BE2C (cell line): ENCODE results near the gene ACTL6B.

Experiments used
- DNase-seq: peaks from one replicate; pipeline ENCODE4 v3.0.0-alpha.2; 2020
- H3K27me3 ChIP-seq: fragments of 250-450 bp; sonication (Bioruptor Pico); 2 replicates; pipeline ENCODE4 v1.5.1; 2020; ENCODE audit warnings: mild to moderate bottlenecking
- H3K36me3 ChIP-seq: fragments of 250-450 bp; sonication (Bioruptor Pico); 2 replicates; pipeline ENCODE4 v1.5.1; 2020; ENCODE audit warnings: mild to moderate bottlenecking
- H3K4me1 ChIP-seq: fragments of 250-450 bp; sonication (Bioruptor Pico); 2 replicates; pipeline ENCODE4 v1.5.1; 2020
- H3K4me3 ChIP-seq: 2 replicates; pipeline ENCODE4 v1.5.1; 2011; ENCODE audit warnings: low read depth, low read length
- H3K9me3 ChIP-seq: fragments of 250-450 bp; sonication (Bioruptor Pico); 2 replicates; pipeline ENCODE4 v1.5.1; 2020
- TF ChIP-seq, protein P1 (sequence below): IDR thresholded peaks from 2 replicates; pipeline ENCODE4 v1.5.1; 2012; ENCODE audit warnings: mild to moderate bottlenecking, low read depth, low read length

Gene ACTL6B

DNA sequence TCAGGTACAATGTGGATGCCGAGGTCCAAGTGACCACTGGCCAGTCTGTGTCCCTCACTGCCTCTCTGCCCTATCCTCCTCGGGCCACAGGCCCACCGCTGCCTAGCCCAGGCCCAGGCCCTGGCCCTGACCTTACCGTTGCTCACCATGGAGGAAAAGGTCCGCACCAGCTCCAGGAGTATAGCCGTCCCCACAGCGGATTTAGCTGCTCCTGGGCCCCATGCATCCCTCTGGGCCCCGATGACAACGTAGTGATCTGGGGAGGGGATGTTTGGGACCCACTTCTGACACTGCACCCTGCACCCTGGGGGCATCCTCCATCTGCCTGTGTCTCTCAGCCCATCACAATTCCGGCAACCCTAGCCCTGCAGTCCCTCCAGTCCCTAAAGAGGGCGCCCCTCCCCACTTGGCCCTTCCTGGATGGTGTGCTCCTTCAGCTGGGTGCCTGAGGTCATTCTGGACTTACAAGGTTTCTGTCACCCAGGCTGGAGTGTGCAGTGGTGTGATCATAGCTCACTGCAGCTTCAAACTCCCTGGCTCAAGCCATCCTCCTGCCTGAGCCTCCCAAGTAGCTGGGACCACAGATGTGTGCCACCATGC, 27.0 kb downstream of the ACTL6B start:
- no peaks in the 10 kb centered on the region for H3K4me1 ChIP-seq
- no peaks in the 10 kb centered on the region for H3K36me3 ChIP-seq
- TF ChIP-seq, protein P1, sequence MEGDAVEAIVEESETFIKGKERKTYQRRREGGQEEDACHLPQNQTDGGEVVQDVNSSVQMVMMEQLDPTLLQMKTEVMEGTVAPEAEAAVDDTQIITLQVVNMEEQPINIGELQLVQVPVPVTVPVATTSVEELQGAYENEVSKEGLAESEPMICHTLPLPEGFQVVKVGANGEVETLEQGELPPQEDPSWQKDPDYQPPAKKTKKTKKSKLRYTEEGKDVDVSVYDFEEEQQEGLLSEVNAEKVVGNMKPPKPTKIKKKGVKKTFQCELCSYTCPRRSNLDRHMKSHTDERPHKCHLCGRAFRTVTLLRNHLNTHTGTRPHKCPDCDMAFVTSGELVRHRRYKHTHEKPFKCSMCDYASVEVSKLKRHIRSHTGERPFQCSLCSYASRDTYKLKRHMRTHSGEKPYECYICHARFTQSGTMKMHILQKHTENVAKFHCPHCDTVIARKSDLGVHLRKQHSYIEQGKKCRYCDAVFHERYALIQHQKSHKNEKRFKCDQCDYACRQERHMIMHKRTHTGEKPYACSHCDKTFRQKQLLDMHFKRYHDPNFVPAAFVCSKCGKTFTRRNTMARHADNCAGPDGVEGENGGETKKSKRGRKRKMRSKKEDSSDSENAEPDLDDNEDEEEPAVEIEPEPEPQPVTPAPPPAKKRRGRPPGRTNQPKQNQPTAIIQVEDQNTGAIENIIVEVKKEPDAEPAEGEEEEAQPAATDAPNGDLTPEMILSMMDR = peak; percentile 62
- no peak overlapping the region for H3K4me3 ChIP-seq
- no peaks in the 10 kb centered on the region for H3K9me3 ChIP-seq
- DNase-seq = peak; percentile 75
- H3K27me3 ChIP-seq = no peaks in the 10 kb centered on the region

DNA sequence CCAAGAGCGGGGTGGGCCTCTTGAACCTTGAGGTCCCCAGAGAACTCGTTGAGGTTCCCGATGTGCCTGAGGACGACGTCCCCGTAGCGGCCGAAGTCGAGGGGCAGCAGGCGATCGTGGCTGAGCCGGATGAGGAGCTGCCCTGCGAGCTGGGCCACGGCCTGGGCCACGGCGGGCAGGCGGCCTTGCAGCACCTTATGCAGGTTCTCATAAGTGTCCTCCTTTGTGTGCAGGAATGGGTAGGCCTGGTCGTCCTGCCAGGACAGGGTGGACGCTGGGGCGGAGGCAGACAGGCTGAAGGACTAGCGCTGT, 29.1 kb downstream of the ACTL6B start:
- no peaks in the 10 kb centered on the region for H3K36me3 ChIP-seq
- no peaks in the 10 kb centered on the region for H3K9me3 ChIP-seq
- TF ChIP-seq, protein P1 = no peak
- H3K4me3 ChIP-seq = peak overlapping the region; percentile 59
- no peaks in the 10 kb centered on the region for H3K27me3 ChIP-seq
- H3K4me1 ChIP-seq = no peaks in the 10 kb centered on the region
- no peak for DNase-seq

DNA sequence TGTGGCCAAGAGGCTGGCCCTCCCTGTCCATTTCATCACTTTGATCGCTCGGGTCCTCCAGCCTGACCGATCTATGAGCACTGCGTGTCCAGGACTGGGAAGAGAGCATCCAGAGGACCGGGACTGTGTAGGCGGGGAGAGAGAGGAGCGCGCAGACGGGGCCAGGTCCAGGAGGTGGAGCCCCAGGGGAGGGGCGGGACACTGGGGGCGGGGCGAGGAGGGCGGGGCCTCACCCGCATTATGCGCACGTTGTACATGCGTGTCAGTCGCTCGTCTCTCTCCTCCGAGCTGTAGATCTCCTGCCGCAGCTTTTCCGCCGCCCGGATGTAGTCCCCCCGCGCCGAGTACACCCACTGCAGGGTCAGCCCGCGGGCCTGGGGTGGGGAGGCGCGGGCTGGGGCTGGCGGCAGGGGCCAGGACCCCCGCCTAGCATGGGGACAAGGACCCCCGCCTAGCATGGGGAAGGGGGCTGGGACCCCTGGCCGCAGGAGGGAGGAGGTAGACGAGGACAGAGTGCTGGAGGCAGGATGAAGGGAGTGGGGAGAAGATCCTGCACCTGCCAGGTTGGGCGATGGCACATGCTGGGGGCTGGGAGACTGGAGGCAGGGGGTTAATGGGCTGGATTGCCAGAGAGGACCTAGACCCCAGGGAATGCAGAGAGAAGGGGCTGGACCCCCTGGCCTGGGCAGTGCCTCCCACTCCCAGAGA, 29.6 kb downstream of the ACTL6B start:
- no peaks in the 10 kb centered on the region for H3K36me3 ChIP-seq
- no peaks in the 10 kb centered on the region for H3K27me3 ChIP-seq
- peak overlapping the region; percentile 59 for H3K4me3 ChIP-seq
- DNase-seq = peak; percentile 94
- TF ChIP-seq, protein P1 = no peak
- no peaks in the 10 kb centered on the region for H3K4me1 ChIP-seq
- H3K9me3 ChIP-seq = no peaks in the 10 kb centered on the region

DNA sequence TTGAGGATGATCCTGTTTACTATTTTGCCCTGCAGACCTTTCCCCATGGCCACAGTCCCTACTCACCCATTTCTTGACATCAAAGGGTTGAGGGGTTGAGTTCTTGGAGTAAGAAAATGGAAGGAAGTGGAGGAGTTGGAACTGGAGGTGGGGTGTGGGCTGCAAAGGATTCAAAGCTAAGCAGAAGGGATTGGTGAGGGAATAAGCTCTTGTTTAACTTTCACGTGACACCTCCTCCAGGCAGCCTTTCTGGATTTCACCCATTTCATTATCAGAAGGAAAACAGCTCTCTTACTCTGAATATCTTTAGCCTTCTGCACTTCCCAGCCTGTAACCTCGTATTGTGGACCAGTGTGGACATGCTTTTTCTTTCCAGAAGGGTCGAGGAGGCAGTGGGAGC, 30.2 kb downstream of the ACTL6B start:
- Histone ChIP-seq H3K27me3 (no peaks in the 10 kb centered on the region), H3K9me3 (no peaks in the 10 kb centered on the region), H3K4me3 (peak overlapping the region; percentile 59), H3K4me1 (no peaks in the 10 kb centered on the region), H3K36me3 (no peaks in the 10 kb centered on the region)
- DNase-seq = no peak
- TF ChIP-seq, protein P1 = no peak

DNA sequence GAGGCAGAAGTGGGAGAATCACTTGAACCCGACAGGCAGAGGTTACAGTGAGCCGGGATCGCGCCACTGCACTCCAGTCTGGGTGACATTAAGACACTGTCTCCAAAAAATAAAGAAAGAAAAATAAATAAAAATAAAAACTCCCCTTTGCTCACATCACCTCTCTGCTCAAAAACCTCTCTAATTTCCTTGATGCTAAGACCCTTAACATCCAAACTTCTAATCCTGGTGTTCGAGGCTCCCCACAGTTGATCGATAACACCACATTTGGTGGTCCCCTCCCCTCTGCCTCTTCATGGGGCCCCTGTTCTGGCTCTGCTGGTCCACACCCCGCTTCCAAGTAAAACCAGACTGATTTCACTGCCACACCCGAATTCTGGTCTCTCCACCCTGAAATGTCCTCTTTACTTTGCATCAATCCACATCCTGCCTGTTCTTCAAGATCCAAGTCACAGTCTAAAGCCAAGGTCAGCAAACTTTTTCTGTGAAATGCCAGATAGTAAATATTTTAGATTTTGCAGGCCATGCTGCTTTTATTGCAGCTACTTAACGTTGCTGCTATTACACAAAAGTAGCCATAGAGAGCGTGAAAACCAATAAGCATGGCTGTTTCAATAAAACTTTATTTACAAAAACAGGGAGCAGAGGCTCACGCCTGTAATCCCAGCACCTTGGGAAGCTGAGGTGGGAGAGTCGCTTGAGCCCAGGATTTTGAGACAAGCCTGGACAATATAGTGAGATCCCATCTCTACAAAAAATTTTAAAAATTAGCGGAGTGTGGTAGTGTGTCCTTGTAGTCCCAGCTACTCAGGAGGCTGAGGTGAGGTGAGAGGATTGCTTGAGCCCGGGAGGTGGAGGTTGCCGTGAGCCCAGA, 32.1 kb downstream of the ACTL6B start:
- no peaks in the 10 kb centered on the region for H3K9me3 ChIP-seq
- no peaks in the 10 kb centered on the region for H3K27me3 ChIP-seq
- no peaks in the 10 kb centered on the region for H3K36me3 ChIP-seq
- DNase-seq = no peak
- H3K4me1 ChIP-seq = no peaks in the 10 kb centered on the region
- TF ChIP-seq, protein P1 = no peak
- H3K4me3 ChIP-seq = no peak overlapping the region
